Natural killer cell (primary cell): ENCODE data around the gene NR5A1. TPM values are rescaled to one million over a fixed set of nuclear protein-coding genes. Genes with fewer than 3 reads are reported as not detected.

ENCODE experiments used
- ATAC-seq, 3 donors: fragments of 150-1000 bp in 2 of 3; fragments of 200-7000 bp in 1 of 3; cut with Tn5 transposase; 1 replicate in 1 of 3; 2 replicates in 2 of 3; pipeline ENCODE4 v1.10.0; 2021; ENCODE audit warnings: mild to moderate bottlenecking in 2 of 3, moderate library complexity in 2 of 3
- DNase-seq, 2 donors: peaks; one replicate each; pipeline versions ENCODE4 v3.0.0 to v3.0.0-alpha.2; 2013 to 2021; ENCODE audit warnings: mixed read lengths in 1 of 2
- H3K27ac ChIP-seq: one replicate; pipeline ENCODE4 v1.5.1; 2013; ENCODE audit warnings: mild to moderate bottlenecking, low read length
- H3K27me3 ChIP-seq: one replicate; pipeline ENCODE4 v1.6.1; 2013; ENCODE audit warnings: low read length; ENCODE audit not compliant: control insufficient read depth, insufficient read depth
- H3K36me3 ChIP-seq: one replicate; pipeline ENCODE4 v1.6.1; 2013; ENCODE audit warnings: low read length; ENCODE audit not compliant: control insufficient read depth, insufficient read depth
- H3K4me1 ChIP-seq: one replicate; pipeline ENCODE4 v1.6.1; 2013; ENCODE audit warnings: low read length; ENCODE audit not compliant: control insufficient read depth, insufficient read depth
- H3K4me3 ChIP-seq: one replicate; pipeline ENCODE4 v1.5.1; 2013; ENCODE audit warnings: low read length
- H3K9me3 ChIP-seq: one replicate; pipeline ENCODE4 v1.6.1; 2013; ENCODE audit warnings: low read length; ENCODE audit not compliant: control insufficient read depth, insufficient read depth
- H3K27ac Mint-ChIP-seq, 2 donors: one replicate each; pipeline ENCODE4 v1.8.0; 2022; ENCODE audit warnings: mild to moderate bottlenecking in 2 of 2, mixed read lengths in 2 of 2, moderate library complexity in 1 of 2
- H3K27me3 Mint-ChIP-seq, 2 donors: one replicate each; pipeline ENCODE4 v1.8.0; 2022; ENCODE audit warnings: low read depth in 2 of 2, mixed read lengths in 2 of 2
- H3K36me3 Mint-ChIP-seq: one replicate; pipeline ENCODE4 v1.8.0; 2022; ENCODE audit warnings: mixed read lengths
- H3K4me1 Mint-ChIP-seq, 2 donors: one replicate each; pipeline ENCODE4 v1.8.0; 2022; ENCODE audit warnings: mixed read lengths in 2 of 2
- H3K4me3 Mint-ChIP-seq: one replicate; pipeline ENCODE4 v1.8.0; 2022; ENCODE audit warnings: mild to moderate bottlenecking, moderate library complexity, mixed read lengths
- H3K9me3 Mint-ChIP-seq, 2 donors: one replicate each; pipeline ENCODE4 v1.8.0; 2022; ENCODE audit warnings: mixed read lengths in 2 of 2
- WGBS: methylation state at CpG from one replicate; pipeline ENCODE4 v1.1.7; 2013; ENCODE audit warnings: missing lambda C conversion rate; ENCODE audit not compliant: insufficient coverage; 5-methylcytosine and 5-hydroxymethylcytosine counted together
- intact Hi-C: fragments of 100-400 bp; cut with micrococcal nuclease; formaldehyde crosslinking; loops from one replicate; pipeline ENCODE4 v1.14.2; 2022
- total RNA-seq, 4 donors: library from RNA; stranded (reverse); fragments of 120-200 nt in 1 of 4; gene quantifications; one replicate each; pipeline versions ENCODE4 v1.2.3 to v1.2.4, GENCODE V29; 2013 to 2022
- TF ChIP-seq, protein P1 (sequence below): fragments of 200-600 bp; IDR thresholded peaks from one replicate; pipeline ENCODE4 v1.8.0; 2022; ENCODE audit warnings: antibody characterized with exemption

NR5A1 gene
- total RNA-seq, 3 donors from 2014 or later (not counting 1 experiment from before 2014, with no cell fraction given), result not detected

DNA sequence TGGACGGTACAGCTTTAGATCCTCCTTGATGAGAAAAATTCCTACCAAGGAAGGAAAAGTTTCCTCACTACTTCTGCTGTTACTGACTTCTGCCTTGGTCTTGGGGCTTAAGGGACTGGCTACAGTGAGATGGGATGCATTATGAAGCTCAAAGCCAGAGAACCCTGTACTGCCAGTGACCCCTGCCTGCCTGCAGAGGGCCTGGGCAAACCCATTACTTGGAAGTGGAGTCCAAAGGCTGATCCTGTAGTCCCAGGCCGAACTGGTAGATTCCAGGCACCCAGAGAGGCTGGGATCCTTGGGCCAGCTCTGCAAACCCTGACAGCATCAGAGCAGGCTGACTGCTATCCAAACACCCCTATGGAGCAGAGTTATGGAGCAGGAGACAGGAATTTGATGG is 25.7 kb upstream of the NR5A1 start:
- H3K27ac ChIP-seq, result no peak overlapping the region
- H3K27me3 ChIP-seq, result no peaks in the 10 kb centered on the region
- Mint-ChIP-seq H3K27ac (no peak overlapping the region), H3K36me3 (no peaks in the 10 kb centered on the region), H3K4me1 (no peaks in the 10 kb centered on the region), H3K4me3 (no peak overlapping the region), H3K27me3 (peaks cover 0 to 4% of the 10 kb centered on the region in 2 donors), H3K9me3 (no peaks in the 10 kb centered on the region)
- intact Hi-C loops, result no loop called here
- 69% methylated on average over 1 of the region's 2 CpGs for WGBS
- no peak for DNase-seq
- no peaks in the 10 kb centered on the region for H3K4me1 ChIP-seq
- no peaks in the 10 kb centered on the region for H3K9me3 ChIP-seq
- no peak overlapping the region for H3K4me3 ChIP-seq
- no peaks in the 10 kb centered on the region for H3K36me3 ChIP-seq
- no peak for ATAC-seq
- TF ChIP-seq, protein P1, sequence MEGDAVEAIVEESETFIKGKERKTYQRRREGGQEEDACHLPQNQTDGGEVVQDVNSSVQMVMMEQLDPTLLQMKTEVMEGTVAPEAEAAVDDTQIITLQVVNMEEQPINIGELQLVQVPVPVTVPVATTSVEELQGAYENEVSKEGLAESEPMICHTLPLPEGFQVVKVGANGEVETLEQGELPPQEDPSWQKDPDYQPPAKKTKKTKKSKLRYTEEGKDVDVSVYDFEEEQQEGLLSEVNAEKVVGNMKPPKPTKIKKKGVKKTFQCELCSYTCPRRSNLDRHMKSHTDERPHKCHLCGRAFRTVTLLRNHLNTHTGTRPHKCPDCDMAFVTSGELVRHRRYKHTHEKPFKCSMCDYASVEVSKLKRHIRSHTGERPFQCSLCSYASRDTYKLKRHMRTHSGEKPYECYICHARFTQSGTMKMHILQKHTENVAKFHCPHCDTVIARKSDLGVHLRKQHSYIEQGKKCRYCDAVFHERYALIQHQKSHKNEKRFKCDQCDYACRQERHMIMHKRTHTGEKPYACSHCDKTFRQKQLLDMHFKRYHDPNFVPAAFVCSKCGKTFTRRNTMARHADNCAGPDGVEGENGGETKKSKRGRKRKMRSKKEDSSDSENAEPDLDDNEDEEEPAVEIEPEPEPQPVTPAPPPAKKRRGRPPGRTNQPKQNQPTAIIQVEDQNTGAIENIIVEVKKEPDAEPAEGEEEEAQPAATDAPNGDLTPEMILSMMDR, result no peak

DNA sequence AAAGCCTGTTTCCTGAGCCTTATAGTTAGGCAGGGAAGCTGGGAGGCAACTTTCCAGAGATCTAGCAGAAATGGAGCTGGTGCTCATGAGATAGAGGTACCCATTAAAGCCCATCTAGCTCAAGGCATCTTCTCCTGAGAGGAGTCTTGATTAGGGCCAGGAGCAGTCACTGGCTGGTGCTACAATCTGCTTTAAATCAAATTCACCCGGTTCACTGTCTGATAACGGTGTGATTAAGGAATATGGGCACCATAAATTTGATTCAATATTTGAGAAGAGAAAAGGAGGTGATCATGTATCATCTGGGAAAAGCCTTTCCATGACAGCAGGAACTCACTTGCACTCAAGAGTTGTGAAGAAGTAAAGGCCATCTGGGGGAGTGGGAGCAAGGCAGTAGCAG is 23.9 kb upstream of the NR5A1 start:
- H3K4me3 Mint-ChIP-seq, result no peak overlapping the region
- H3K27me3 ChIP-seq, result no peaks in the 10 kb centered on the region
- no peaks in the 10 kb centered on the region for H3K4me1 ChIP-seq
- no peaks in the 10 kb centered on the region for H3K4me1 Mint-ChIP-seq
- H3K27ac ChIP-seq, result no peak overlapping the region
- H3K9me3 Mint-ChIP-seq, result no peaks in the 10 kb centered on the region
- no peaks in the 10 kb centered on the region for H3K36me3 ChIP-seq
- H3K36me3 Mint-ChIP-seq, result no peaks in the 10 kb centered on the region
- no peaks in the 10 kb centered on the region for H3K9me3 ChIP-seq
- intact Hi-C loops, result no loop called here
- no peak overlapping the region for H3K27ac Mint-ChIP-seq
- no peak for ATAC-seq
- H3K27me3 Mint-ChIP-seq, result peaks cover 0 to 4% of the 10 kb centered on the region in 2 donors
- no peak for DNase-seq
- H3K4me3 ChIP-seq, result no peak overlapping the region
- WGBS, result 95% methylated on average over 2 of the region's 2 CpGs
- TF ChIP-seq, protein P1, result no peak

DNA sequence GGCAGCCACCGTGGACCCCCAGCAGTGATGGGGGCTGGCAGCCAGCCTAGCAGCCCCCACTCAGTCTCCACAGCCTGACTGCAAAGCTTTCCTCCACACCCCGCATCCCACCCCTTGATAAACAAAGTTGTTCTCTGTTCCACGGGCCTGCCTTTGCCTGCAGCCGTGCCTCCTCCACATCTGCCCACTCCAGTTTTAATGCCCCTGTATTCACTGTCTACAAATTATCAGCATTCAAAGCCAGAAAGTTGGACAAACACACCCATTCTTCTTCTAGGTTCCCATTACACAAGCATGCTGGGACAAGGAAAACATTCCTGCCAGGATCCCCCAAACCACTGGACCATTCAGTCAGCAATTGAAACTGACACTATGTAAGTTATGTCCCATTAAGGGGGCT is 23.0 kb upstream of the NR5A1 start:
- Histone ChIP-seq H3K27ac (no peak overlapping the region), H3K9me3 (no peaks in the 10 kb centered on the region), H3K4me3 (no peak overlapping the region), H3K27me3 (no peaks in the 10 kb centered on the region), H3K36me3 (no peaks in the 10 kb centered on the region), H3K4me1 (no peaks in the 10 kb centered on the region)
- Mint-ChIP-seq H3K4me1 (no peaks in the 10 kb centered on the region), H3K36me3 (no peaks in the 10 kb centered on the region), H3K4me3 (no peak overlapping the region), H3K27me3 (peaks cover 0 to 4% of the 10 kb centered on the region in 2 donors), H3K27ac (no peak overlapping the region), H3K9me3 (no peaks in the 10 kb centered on the region)
- no peak for ATAC-seq
- DNase-seq, result no peak
- intact Hi-C loops, result no loop called here
- WGBS, result 89% methylated on average over 4 of the region's 4 CpGs
- TF ChIP-seq, protein P1, result no peak

DNA sequence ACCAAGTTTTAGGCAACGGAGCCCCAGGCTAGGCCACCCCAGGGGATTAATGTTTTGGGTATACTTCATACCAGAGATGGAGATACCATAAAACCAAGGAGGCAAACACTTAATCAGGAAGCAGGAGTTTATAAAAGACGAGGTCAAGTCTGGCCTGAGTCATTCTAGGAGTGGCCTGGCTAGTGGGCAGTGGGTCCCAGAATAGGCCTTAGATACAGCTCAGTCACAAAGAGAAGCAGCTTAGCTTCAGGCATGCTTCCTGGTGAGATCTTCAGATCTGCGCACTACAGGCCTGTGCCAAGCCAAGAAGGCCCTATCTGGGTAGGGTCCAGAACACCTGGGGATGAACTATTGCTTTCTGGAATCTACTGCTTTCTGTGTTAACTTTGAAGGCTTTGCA is 20.6 kb upstream of the NR5A1 start:
- 79% methylated on average over 3 of the region's 3 CpGs for WGBS
- H3K27ac ChIP-seq, result no peak overlapping the region
- TF ChIP-seq, protein P1, result no peak
- no peaks in the 10 kb centered on the region for H3K27me3 ChIP-seq
- no peaks in the 10 kb centered on the region for H3K36me3 Mint-ChIP-seq
- ATAC-seq (no peak), DNase-seq (no peak)
- no peaks in the 10 kb centered on the region for H3K4me1 ChIP-seq
- H3K9me3 ChIP-seq, result no peaks in the 10 kb centered on the region
- H3K36me3 ChIP-seq, result no peaks in the 10 kb centered on the region
- H3K9me3 Mint-ChIP-seq, result no peaks in the 10 kb centered on the region
- intact Hi-C loops, result no loop called here
- no peak overlapping the region for H3K4me3 ChIP-seq
- no peak overlapping the region for H3K27ac Mint-ChIP-seq
- H3K27me3 Mint-ChIP-seq, result peaks cover 0 to 10% of the 10 kb centered on the region in 2 donors
- no peaks in the 10 kb centered on the region for H3K4me1 Mint-ChIP-seq
- no peak overlapping the region for H3K4me3 Mint-ChIP-seq
